ENCODE data around the gene MSH2.
"Not testable (repeated sequence)": the region's sequence is repeated elsewhere in the genome, so short reads cannot be mapped to it uniquely, and the experiment has no call there.

The MSH2 gene

DNA sequence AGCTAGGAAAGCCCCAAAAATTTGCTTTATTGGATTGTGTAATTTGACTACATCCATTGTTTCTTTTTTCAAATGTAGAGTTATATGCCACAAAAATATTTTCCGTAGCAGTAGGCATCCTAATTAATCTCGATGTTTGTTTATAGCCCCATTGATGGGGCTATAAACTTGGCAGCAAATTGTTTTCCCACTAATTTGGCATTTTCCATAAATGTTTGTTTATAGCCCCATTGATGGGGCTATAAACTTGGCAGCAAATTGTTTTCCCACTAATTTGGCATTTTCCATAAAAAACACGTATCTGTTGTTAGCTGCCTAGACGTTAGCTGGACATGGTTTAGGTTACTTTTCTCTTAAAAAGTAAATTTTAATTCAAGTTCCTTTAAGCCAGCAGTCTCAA lies 23.8 kb downstream of the MSH2 start:
- H3K4me1 ChIP-seq, result no peaks in the 10 kb centered on the region
- no peak overlapping the region for H3K4me3 ChIP-seq
- in situ Hi-C loops (cut with MboI; ENCODE audit: low sequenced_read_pairs), result no loop called here
- no peaks in the 10 kb centered on the region for H3K27me3 ChIP-seq (ENCODE audit: low read depth)
- 0 out of 2 replicates have a peak, but pooled peaks cover 3% of the 10 kb centered on the region for H3K9me3 ChIP-seq
- H3K36me3 ChIP-seq (replicated peaks), result peaks cover 39% of the 10 kb centered on the region
- no peak for DNase-seq (ENCODE audit: low spot score in 2 of 2)

DNA sequence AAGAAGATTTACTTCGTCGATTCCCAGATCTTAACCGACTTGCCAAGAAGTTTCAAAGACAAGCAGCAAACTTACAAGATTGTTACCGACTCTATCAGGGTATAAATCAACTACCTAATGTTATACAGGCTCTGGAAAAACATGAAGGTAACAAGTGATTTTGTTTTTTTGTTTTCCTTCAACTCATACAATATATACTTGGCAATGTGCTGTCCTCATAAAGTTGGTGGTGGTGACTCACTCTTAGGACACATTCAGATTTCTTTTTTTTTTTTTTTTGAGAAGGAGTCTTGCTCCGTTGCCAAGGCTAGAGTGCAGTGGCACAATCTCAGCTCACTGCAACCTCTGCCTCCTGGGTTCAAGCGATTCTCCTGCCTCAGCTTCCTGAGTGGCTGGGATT lies 26.8 kb downstream of the MSH2 start:
- in situ Hi-C loops (cut with MboI; ENCODE audit: low sequenced_read_pairs), result no loop called here
- no peaks in the 10 kb centered on the region for H3K4me1 ChIP-seq
- H3K27me3 ChIP-seq (ENCODE audit: low read depth), result no peaks in the 10 kb centered on the region
- H3K36me3 ChIP-seq (replicated peaks), result peaks cover 30% of the 10 kb centered on the region
- H3K4me3 ChIP-seq, result no peak overlapping the region
- no peak for DNase-seq (ENCODE audit: low spot score in 2 of 2)
- H3K9me3 ChIP-seq, result 0 out of 2 replicates have a peak, but pooled peaks cover 3% of the 10 kb centered on the region

DNA sequence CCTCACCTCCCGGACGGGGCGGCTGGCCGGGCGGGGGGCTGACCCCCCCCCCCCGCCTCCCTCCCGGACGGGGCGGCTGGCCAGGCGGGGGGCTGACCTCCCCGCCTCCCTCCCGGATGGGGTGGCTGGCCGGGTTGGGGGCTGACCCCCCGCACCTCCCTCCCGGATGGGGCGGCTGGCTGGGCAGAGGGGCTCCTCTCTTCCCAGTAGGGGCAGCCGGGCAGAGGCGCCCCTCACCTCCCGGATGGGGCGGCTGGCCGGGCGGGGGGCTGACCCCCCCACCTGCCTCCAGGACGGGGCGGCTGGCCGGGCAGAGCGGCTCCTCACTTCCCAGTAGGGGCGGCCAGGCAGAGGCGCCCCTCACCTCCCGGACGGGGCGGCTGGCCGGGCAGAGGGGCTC lies 30.1 kb downstream of the MSH2 start:
- H3K4me1 ChIP-seq; DNase-seq (ENCODE audit: low spot score in 2 of 2); H3K9me3 ChIP-seq; H3K27me3 ChIP-seq (ENCODE audit: low read depth); H3K4me3 ChIP-seq; in situ Hi-C loops (cut with MboI; ENCODE audit: low sequenced_read_pairs): not testable (repeated sequence)
- H3K36me3 ChIP-seq (replicated peaks), result peaks cover 30% of the 10 kb centered on the region

DNA sequence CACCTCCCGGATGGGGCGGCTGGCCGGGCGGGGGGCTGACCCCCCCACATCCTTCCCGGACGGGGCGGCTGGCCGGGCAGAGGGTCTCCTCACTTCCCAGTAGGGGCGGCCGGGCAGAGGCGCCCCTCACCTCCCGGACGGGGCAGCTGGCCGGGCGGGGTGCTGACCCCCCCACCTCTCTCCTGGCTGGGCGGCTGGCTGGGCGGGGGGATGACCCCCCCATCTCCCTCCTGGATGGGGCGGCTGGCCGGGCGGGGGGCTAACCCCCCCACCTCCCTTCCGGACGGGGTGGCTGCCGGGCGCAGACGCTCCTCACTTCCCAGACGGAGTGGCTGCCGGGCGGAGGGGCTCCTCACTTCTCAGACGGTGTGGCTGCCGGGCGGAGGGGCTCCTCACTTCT lies 30.5 kb downstream of the MSH2 start:
- DNase-seq (ENCODE audit: low spot score in 2 of 2); H3K4me3 ChIP-seq; in situ Hi-C loops (cut with MboI; ENCODE audit: low sequenced_read_pairs); H3K9me3 ChIP-seq; H3K27me3 ChIP-seq (ENCODE audit: low read depth); H3K4me1 ChIP-seq: not testable (repeated sequence)
- peaks cover 32% of the 10 kb centered on the region for H3K36me3 ChIP-seq (replicated peaks)

DNA sequence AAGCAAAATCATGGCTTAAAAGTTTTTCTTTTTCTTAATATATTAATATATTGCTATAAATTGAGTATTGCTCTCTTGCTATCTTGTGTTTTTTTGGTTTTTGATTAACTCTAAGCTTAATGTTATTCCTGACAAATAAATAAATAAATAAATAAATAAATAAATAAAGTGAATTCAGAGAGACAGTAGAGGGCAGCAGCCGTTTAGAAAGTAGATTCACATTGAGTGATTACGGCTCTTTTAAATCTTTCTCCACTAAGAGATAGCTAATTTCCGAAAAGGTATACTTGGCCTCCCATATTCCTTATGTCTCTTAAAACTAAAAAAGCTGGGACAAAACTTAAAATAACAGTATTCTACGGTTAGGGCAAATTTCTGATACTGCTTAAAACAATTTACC lies 34.3 kb downstream of the MSH2 start:
- peaks cover 10% of the 10 kb centered on the region for H3K36me3 ChIP-seq (replicated peaks)
- DNase-seq (ENCODE audit: low spot score in 2 of 2), result no peak
- H3K9me3 ChIP-seq, result no peaks in the 10 kb centered on the region
- in situ Hi-C loops (cut with MboI; ENCODE audit: low sequenced_read_pairs), result no loop called here
- H3K27me3 ChIP-seq (ENCODE audit: low read depth), result no peaks in the 10 kb centered on the region
- H3K4me3 ChIP-seq, result no peak overlapping the region
- H3K4me1 ChIP-seq, result no peaks in the 10 kb centered on the region

GRCh38 chr2:47438106-47438505 lies 35.1 kb downstream of the MSH2 start:
- no peaks in the 10 kb centered on the region for H3K4me1 ChIP-seq
- no peak for DNase-seq (ENCODE audit: low spot score in 2 of 2)
- peaks cover 15% of the 10 kb centered on the region for H3K36me3 ChIP-seq (replicated peaks)
- no peaks in the 10 kb centered on the region for H3K9me3 ChIP-seq
- in situ Hi-C loops (cut with MboI; ENCODE audit: low sequenced_read_pairs), result no loop called here
- no peak overlapping the region for H3K4me3 ChIP-seq
- no peaks in the 10 kb centered on the region for H3K27me3 ChIP-seq (ENCODE audit: low read depth)

GRCh38 chr2:47438783-47439182 lies 35.8 kb downstream of the MSH2 start:
- H3K36me3 ChIP-seq (replicated peaks), result peaks cover 18% of the 10 kb centered on the region
- H3K4me1 ChIP-seq, result no peaks in the 10 kb centered on the region
- no peak overlapping the region for H3K4me3 ChIP-seq
- in situ Hi-C loops (cut with MboI; ENCODE audit: low sequenced_read_pairs), result no loop called here
- H3K27me3 ChIP-seq (ENCODE audit: low read depth), result no peaks in the 10 kb centered on the region
- H3K9me3 ChIP-seq, result no peaks in the 10 kb centered on the region
- DNase-seq (ENCODE audit: low spot score in 2 of 2), result no peak

DNA sequence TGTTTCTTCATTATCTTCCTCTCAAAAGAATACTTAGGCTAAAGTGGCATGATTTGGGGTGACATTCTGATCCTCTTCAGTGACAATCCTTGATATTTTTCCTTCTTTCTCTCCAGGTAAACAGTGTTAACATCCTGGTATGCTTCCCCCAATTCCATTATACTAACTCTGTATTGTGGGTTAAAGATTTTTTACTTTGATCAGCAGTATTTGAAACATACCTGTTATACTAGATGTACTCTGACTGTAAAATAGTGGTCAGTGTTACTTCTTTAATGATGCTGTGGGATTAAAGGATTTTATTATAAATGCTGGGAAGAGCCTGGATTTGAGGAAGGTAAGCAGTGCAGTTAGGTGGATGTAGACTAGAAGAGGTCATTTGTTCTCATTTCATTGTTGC lies 48.8 kb downstream of the MSH2 start:
- no peak for DNase-seq (ENCODE audit: low spot score in 2 of 2)
- Histone ChIP-seq H3K27me3 (ENCODE audit: low read depth) (no peaks in the 10 kb centered on the region), H3K36me3 (replicated peaks) (peaks cover 13% of the 10 kb centered on the region; the same call in 1 of the 2 replicates), H3K4me1 (no peaks in the 10 kb centered on the region), H3K4me3 (no peak overlapping the region), H3K9me3 (no peaks in the 10 kb centered on the region)
- in situ Hi-C loops (cut with MboI; ENCODE audit: low sequenced_read_pairs), result no loop called here

DNA sequence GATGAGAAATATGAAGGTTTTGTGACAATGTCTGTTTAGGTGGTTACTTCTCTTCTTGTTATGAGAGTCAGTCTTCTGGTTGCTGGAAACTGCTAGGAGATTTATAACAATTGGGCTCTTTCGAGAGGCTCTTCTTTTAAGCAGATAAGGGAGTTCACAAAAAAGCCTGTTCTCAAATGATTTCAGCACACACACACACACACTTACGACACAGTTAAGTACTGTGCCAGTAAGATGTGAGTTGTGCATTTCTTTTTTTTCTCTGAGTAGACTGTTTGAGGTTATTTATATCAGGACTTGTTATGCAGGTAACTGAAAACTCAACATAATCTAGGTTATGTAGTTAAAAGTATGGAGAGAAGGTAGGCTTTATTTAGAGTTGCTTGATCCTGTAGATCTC lies 49.8 kb downstream of the MSH2 start:
- peaks cover 13% of the 10 kb centered on the region; the same call in 1 of the 2 replicates for H3K36me3 ChIP-seq (replicated peaks)
- in situ Hi-C loops (cut with MboI; ENCODE audit: low sequenced_read_pairs), result no loop called here
- no peak overlapping the region for H3K4me3 ChIP-seq
- no peaks in the 10 kb centered on the region for H3K4me1 ChIP-seq
- no peak for DNase-seq (ENCODE audit: low spot score in 2 of 2)
- no peaks in the 10 kb centered on the region for H3K9me3 ChIP-seq
- H3K27me3 ChIP-seq (ENCODE audit: low read depth), result no peaks in the 10 kb centered on the region

GRCh38 chr2:47454818-47455217 lies 51.9 kb downstream of the MSH2 start:
- H3K4me3 ChIP-seq; H3K27me3 ChIP-seq (ENCODE audit: low read depth); H3K9me3 ChIP-seq; H3K4me1 ChIP-seq; DNase-seq (ENCODE audit: low spot score in 2 of 2); in situ Hi-C loops (cut with MboI; ENCODE audit: low sequenced_read_pairs): not testable (repeated sequence)
- H3K36me3 ChIP-seq (replicated peaks), result peaks cover 10% of the 10 kb centered on the region

DNA sequence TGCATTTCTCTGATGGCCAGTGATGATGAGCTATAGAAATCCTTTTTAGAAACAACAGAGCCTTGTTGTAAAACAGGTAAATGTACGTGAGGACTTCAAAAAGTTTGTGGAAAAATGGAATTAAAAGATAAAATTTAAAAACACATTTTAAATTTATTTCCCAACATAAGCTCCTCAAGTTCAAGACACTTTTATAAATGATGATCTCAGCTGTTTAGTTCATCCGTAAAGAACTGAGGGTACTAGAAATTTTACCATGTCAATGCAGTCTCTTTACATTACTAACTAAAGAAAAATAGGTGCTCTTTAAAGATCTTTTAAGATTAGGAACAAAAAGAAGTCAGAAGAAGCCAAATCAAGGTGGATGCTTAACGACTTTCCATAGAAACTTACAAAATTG lies 52.5 kb downstream of the MSH2 start:
- H3K4me1 ChIP-seq, result no peaks in the 10 kb centered on the region
- in situ Hi-C loops (cut with MboI; ENCODE audit: low sequenced_read_pairs), result no loop called here

DNA sequence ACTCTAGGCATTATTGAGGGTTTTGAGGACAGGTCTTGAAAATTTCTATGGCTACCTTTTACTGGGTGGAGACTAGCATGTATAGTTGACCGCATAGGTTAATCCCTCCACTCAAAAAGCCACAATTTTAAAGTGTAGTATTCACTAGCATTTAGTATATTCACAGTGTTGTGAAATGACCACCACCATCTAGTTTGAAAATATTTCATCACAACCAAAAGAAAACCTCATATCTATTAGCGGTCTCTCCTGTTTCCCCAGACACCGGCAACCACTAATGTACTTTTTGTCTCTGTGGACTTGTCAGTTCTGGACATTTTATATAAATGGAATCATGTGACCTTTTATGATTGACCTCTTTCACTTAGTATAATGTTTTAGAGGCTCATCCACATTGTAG lies 53.9 kb downstream of the MSH2 start:
- H3K4me1 ChIP-seq, result no peaks in the 10 kb centered on the region
- H3K9me3 ChIP-seq, result no peaks in the 10 kb centered on the region
- H3K36me3 ChIP-seq (replicated peaks), result peaks cover 16% of the 10 kb centered on the region
- no peak for DNase-seq (ENCODE audit: low spot score in 2 of 2)
- in situ Hi-C loops (cut with MboI; ENCODE audit: low sequenced_read_pairs), result no loop called here
- no peak overlapping the region for H3K4me3 ChIP-seq
- no peaks in the 10 kb centered on the region for H3K27me3 ChIP-seq (ENCODE audit: low read depth)

More for the DNA sequence above, 52.5 kb downstream of the MSH2 start:
- no peaks in the 10 kb centered on the region for H3K9me3 ChIP-seq
- H3K4me3 ChIP-seq, result no peak overlapping the region
- no peaks in the 10 kb centered on the region for H3K27me3 ChIP-seq (ENCODE audit: low read depth)
- no peak for DNase-seq (ENCODE audit: low spot score in 2 of 2)
- peaks cover 16% of the 10 kb centered on the region for H3K36me3 ChIP-seq (replicated peaks)

GRCh38 chr2:47457268-47457667 lies 54.3 kb downstream of the MSH2 start:
- H3K4me3 ChIP-seq, result no peak overlapping the region
- no peak for DNase-seq (ENCODE audit: low spot score in 2 of 2)
- H3K9me3 ChIP-seq, result no peaks in the 10 kb centered on the region
- in situ Hi-C loops (cut with MboI; ENCODE audit: low sequenced_read_pairs), result no loop called here
- no peaks in the 10 kb centered on the region for H3K4me1 ChIP-seq
- peaks cover 16% of the 10 kb centered on the region for H3K36me3 ChIP-seq (replicated peaks)
- no peaks in the 10 kb centered on the region for H3K27me3 ChIP-seq (ENCODE audit: low read depth)

DNA sequence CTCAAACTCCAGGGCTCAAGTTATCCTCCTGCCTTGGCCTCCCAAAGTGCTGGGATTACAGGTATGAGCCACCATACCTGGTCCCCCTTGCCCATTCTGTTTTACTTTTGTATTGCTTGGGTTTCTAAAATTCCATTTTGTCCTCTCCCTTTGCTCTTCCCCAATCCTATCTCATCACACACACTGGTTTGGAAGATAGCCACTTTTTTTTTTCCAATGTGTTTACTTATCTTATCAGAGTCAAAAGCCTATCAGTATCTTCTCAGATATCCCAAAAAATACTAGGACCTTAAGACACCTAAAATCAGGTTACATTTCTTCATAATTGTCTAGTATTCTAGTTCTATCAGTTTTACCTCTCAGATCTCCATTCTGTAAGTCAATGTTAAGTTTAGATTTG lies 56.1 kb downstream of the MSH2 start:
- H3K4me3 ChIP-seq, result no peak overlapping the region
- no peaks in the 10 kb centered on the region for H3K9me3 ChIP-seq
- no peaks in the 10 kb centered on the region for H3K4me1 ChIP-seq
- no peak for DNase-seq (ENCODE audit: low spot score in 2 of 2)
- no peaks in the 10 kb centered on the region for H3K27me3 ChIP-seq (ENCODE audit: low read depth)
- peaks cover 16% of the 10 kb centered on the region for H3K36me3 ChIP-seq (replicated peaks)
- in situ Hi-C loops (cut with MboI; ENCODE audit: low sequenced_read_pairs), result no loop called here

DNA sequence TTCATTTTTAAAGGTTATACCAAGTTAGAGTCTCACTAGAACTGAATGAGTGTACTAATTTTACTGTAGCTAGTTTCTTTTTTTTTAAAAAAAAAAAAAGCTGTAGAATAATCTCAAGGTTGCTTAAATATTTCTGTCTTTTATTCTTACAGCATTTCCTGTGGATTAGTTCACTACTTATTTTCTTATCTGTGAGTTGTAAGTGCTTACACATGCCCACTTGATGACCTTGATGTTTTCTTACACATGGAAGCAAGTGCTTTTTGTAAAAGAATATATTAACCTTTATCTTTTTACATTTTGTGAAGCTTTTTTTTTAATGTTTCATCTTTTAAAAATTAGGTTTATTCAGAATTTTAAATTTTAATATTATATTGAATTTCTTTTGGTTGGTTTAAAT lies 57.8 kb downstream of the MSH2 start:
- Histone ChIP-seq H3K4me1 (no peaks in the 10 kb centered on the region; the same call in 1 of the 2 replicates), H3K9me3 (no peaks in the 10 kb centered on the region), H3K4me3 (no peak overlapping the region), H3K36me3 (replicated peaks) (peaks cover 15% of the 10 kb centered on the region), H3K27me3 (ENCODE audit: low read depth) (no peaks in the 10 kb centered on the region)
- no peak for DNase-seq (ENCODE audit: low spot score in 2 of 2)
- in situ Hi-C loops (cut with MboI; ENCODE audit: low sequenced_read_pairs), result no loop called here
